GM06990 (cell line): ENCODE data around the gene SLC46A1.

ENCODE experiments used
- DNase-seq: peaks from one replicate; pipeline ENCODE4 v3.0.0-alpha.2; 2011; ENCODE audit not compliant: insufficient read length; ENCODE audit errors: extremely low read depth
- H3K27me3 ChIP-seq: replicated peaks from 2 replicates; pipeline ENCODE4 v1.6.0; 2011; ENCODE audit warnings: low read length; ENCODE audit not compliant: control insufficient read depth, insufficient read depth
- H3K36me3 ChIP-seq: 2 replicates; pipeline ENCODE4 v1.5.1; 2011; ENCODE audit warnings: low read length; ENCODE audit not compliant: control insufficient read depth, insufficient read depth
- H3K4me3 ChIP-seq: replicated peaks from 2 replicates; pipeline ENCODE4 v1.5.1; 2011; ENCODE audit warnings: low read depth, mild to moderate bottlenecking, control low read depth, low read length
- TF ChIP-seq, protein P1 (sequence below): IDR thresholded peaks from 2 replicates; pipeline ENCODE4 v1.5.1; 2011; ENCODE audit warnings: low read length, control low read depth, mild to moderate bottlenecking, inconsistent platforms; ENCODE audit not compliant: insufficient read depth, poor library complexity, severe bottlenecking

Gene SLC46A1

DNA sequence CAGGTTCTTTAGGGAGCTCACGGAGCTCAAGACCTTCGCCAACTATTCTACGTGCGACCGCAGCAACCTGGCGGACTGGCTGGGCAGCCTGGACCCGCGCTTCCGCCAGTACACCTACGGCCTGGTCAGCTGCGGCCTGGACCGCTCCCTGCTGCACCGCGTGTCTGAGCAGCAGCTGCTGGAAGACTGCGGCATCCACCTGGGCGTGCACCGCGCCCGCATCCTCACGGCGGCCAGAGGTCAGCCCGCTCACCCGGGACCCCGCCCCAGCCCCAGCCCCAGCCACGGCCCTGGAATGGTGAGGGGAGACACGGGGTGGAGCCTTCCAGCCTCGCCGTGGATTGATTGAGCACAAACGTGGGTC is 21.0 kb downstream of the SLC46A1 start:
- H3K27me3 ChIP-seq: no peaks in the 10 kb centered on the region

DNA sequence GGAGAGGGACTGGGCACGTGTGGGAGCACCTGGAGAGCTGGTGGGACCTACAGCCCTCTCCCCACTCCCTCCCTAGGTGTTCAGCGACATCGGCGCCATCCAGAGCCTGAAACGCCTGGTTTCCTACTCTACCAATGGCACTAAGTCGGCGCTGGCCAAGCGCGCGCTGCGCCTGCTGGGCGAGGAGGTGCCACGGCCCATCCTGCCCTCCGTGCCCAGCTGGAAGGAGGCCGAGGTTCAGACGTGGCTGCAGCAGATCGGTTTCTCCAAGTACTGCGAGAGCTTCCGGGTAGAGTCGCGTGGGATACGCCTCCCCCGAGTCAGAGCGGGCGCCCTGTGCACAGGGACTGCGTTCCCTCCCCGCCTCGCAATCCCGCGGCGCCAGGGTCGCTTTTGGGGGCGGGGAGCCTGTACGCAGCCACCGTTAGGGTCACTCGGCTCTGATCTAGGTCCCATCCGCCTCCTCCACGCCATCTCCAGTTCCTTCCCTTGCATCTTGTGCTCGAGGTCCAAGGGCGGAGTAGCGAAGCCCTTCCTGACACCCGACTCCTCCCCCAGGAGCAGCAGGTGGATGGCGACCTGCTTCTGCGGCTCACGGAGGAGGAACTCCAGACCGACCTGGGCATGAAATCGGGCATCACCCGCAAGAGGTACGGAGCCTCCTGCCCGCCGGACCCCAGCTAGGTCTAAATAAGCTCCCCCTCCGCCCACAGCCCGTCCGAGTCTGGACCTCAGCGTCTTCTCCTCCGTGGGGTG is 21.6 kb downstream of the SLC46A1 start:
- TF ChIP-seq, protein P1, sequence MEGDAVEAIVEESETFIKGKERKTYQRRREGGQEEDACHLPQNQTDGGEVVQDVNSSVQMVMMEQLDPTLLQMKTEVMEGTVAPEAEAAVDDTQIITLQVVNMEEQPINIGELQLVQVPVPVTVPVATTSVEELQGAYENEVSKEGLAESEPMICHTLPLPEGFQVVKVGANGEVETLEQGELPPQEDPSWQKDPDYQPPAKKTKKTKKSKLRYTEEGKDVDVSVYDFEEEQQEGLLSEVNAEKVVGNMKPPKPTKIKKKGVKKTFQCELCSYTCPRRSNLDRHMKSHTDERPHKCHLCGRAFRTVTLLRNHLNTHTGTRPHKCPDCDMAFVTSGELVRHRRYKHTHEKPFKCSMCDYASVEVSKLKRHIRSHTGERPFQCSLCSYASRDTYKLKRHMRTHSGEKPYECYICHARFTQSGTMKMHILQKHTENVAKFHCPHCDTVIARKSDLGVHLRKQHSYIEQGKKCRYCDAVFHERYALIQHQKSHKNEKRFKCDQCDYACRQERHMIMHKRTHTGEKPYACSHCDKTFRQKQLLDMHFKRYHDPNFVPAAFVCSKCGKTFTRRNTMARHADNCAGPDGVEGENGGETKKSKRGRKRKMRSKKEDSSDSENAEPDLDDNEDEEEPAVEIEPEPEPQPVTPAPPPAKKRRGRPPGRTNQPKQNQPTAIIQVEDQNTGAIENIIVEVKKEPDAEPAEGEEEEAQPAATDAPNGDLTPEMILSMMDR: no peak
- DNase-seq: peak; percentile 78
- no peaks in the 10 kb centered on the region for H3K27me3 ChIP-seq
- H3K4me3 ChIP-seq: peak overlapping the region; percentile 66
- peaks cover 3% of the 10 kb centered on the region for H3K36me3 ChIP-seq

More for the DNA sequence above, 21.0 kb downstream of the SLC46A1 start:
- Histone ChIP-seq H3K36me3 (peaks cover 3% of the 10 kb centered on the region), H3K4me3 (peak overlapping the region; percentile 66)
- TF ChIP-seq, protein P1: no peak
- DNase-seq: no peak

DNA sequence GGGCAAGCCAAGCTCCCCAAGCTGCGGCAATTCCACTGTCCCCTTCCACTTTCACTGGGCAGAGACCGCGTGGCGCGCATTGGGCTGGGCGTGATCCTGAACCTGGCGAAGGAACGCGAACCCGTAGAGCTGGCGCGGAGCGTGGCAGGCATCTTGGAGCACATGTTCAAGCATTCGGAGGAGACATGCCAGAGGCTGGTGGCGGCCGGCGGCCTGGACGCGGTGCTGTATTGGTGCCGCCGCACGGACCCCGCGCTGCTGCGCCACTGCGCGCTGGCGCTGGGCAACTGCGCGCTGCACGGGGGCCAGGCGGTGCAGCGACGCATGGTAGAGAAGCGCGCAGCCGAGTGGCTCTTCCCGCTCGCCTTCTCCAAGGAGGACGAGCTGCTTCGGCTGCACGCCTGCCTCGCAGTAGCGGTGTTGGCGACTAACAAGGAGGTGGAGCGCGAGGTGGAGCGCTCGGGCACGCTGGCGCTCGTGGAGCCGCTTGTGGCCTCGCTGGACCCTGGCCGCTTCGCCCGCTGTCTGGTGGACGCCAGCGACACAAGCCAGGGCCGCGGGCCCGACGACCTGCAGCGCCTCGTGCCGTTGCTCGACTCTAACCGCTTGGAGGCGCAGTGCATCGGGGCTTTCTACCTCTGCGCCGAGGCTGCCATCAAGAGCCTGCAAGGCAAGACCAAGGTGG is 24.7 kb downstream of the SLC46A1 start:
- no peaks in the 10 kb centered on the region for H3K27me3 ChIP-seq
- H3K4me3 ChIP-seq: no peak overlapping the region
- no peaks in the 10 kb centered on the region; the same call in 1 of the 2 replicates for H3K36me3 ChIP-seq
- DNase-seq: no peak
- TF ChIP-seq, protein P1: no peak

DNA sequence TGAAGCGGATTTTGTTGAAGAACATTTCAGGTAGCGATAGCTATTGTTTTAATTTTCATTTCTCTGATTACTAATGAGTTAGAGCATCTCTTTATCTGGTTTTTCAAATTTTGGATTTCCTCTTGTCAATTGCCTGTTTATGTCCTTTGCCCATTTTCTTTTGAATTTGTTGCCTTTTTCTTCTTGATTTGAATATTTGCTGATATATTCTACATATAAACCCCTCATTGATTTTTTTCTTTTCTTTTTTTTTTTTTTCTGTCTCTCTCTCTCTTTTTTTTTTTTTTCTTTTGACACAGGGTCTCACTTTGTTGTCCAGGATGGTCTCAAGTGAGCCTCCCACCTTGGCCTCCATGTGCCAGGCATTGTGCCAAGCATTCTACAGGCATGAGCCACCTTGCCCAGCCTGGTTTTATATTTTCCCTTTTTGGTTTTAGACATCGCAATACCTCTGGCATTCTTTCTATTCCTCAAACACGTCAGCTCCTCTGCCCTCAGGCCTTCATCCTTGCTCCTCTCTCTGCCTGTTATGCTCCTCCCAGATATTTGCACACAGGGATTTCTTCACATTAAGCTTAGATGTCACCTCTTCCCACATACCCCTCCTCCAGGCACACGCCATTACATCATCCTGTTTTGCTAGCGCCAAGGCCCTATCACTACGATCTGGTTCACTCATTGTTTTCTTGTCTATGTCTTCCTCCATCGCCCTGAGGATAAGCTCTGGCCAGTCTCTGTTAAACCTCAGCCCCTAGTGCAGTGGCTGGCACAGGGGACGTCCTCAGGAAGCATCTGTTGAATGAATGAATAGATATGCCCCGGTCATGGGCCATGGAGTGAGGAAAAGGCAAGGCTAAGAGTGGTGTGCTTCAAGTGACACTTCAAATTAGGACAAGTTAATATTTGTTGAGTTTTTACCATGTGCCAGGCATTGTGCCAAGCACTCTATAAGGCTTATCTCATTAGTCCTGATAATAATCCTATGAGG is 25.9 kb downstream of the SLC46A1 start:
- no peak for DNase-seq
- Histone ChIP-seq H3K27me3 (no peaks in the 10 kb centered on the region), H3K36me3 (no peaks in the 10 kb centered on the region; the same call in 1 of the 2 replicates), H3K4me3 (no peak overlapping the region)
- TF ChIP-seq, protein P1: no peak

DNA sequence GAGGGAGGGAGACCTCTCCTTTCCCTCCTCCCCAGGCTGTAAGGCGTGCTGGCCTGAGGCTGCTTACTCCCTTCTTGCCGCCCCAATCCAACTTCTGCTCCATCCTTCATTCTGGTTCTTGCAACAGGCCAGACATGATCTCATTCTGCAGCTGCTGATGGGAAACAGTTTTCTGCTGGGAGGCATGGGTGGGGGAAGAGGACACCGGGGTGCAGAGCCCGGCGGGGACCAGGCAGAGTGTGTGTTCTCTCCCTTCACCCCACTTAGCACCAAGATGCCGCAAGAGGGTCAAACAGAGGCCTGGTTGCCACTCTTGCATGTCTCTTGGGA is 33.1 kb downstream of the SLC46A1 start:
- H3K4me3 ChIP-seq: peak overlapping the region; percentile 86
- DNase-seq: no peak

More for the DNA sequence above, 33.1 kb downstream of the SLC46A1 start:
- Histone ChIP-seq H3K27me3 (no peaks in the 10 kb centered on the region), H3K36me3 (no peaks in the 10 kb centered on the region)
- TF ChIP-seq, protein P1: no peak
